GM19099 (cell line): ENCODE measurements around the gene DMGDH.

Source experiments
- POLR2A ChIP-seq: IDR thresholded peaks from 3 replicates; pipeline ENCODE4 v1.6.1; 2011; ENCODE audit warnings: low read depth; ENCODE audit not compliant: insufficient read length; ENCODE audit errors: extremely low read depth

Gene DMGDH

GRCh38 chr5:79035237-79035636, 34.2 kb downstream of the DMGDH start:
- no peak for TF ChIP-seq POLR2A

- TF ChIP-seq POLR2A, result no peak
Observed at GRCh38 chr5:79032782-79033181, 36.7 kb downstream of the DMGDH start.

GRCh38 chr5:79032031-79032695, 37.3 kb downstream of the DMGDH start:
- no peak for TF ChIP-seq POLR2A

- no peak for TF ChIP-seq POLR2A
Observed at GRCh38 chr5:79031485-79031867, 38.0 kb downstream of the DMGDH start.

GRCh38 chr5:79030663-79031484, 38.6 kb downstream of the DMGDH start:
- TF ChIP-seq POLR2A, result no peak

- no peak for TF ChIP-seq POLR2A
Observed at GRCh38 chr5:79025054-79025472, 44.4 kb downstream of the DMGDH start.

- TF ChIP-seq POLR2A, result no peak
Observed at GRCh38 chr5:79023947-79024346, 45.5 kb downstream of the DMGDH start.

- no peak for TF ChIP-seq POLR2A
Observed at GRCh38 chr5:79023348-79023747, 46.1 kb downstream of the DMGDH start.

- TF ChIP-seq POLR2A, result no peak
Observed at GRCh38 chr5:79022771-79023170, 46.7 kb downstream of the DMGDH start.

- no peak for TF ChIP-seq POLR2A
Observed at GRCh38 chr5:79021753-79022152, 47.7 kb downstream of the DMGDH start.

GRCh38 chr5:79020861-79021561, 48.5 kb downstream of the DMGDH start:
- TF ChIP-seq POLR2A, result no peak

GRCh38 chr5:79014631-79015030, 54.8 kb downstream of the DMGDH start:
- no peak for TF ChIP-seq POLR2A

- no peak for TF ChIP-seq POLR2A
Observed at GRCh38 chr5:79011869-79012268, 57.6 kb downstream of the DMGDH start.

- TF ChIP-seq POLR2A, result no peak
Observed at GRCh38 chr5:79011219-79011836, 58.1 kb downstream of the DMGDH start.

GRCh38 chr5:79008362-79008761, 61.1 kb downstream of the DMGDH start:
- no peak for TF ChIP-seq POLR2A
